Keratinocyte (primary cell): Measurements from ENCODE around the gene STK33. TPM values are rescaled to one million over a fixed set of nuclear protein-coding genes. Genes with fewer than 3 reads are reported as not detected.

Experiments
- DNase-seq: peaks from one replicate; pipeline ENCODE4 v3.0.0-alpha.2; 2011; ENCODE audit warnings: low read depth, missing footprints, low spot score
- FAIRE-seq: peaks from 2 replicates; lab custom pipeline; 2011; peaks lifted over from hg19 to GRCh38; lab: Jason Lieb, UNC
- H2AFZ ChIP-seq: 2 replicates; pipeline ENCODE4 v1.6.0; 2012; ENCODE audit warnings: low read length, control low read depth, inconsistent platforms; ENCODE audit not compliant: control insufficient read depth
- H3K27ac ChIP-seq: 2 replicates; pipeline ENCODE4 v1.5.1; 2011; ENCODE audit warnings: low read length; ENCODE audit not compliant: control insufficient read depth, insufficient read depth
- H3K27me3 ChIP-seq: 3 replicates; pipeline ENCODE4 v1.6.0; 2011; ENCODE audit warnings: low read length; ENCODE audit not compliant: control insufficient read depth, insufficient read depth; ENCODE audit errors: extremely low read depth
- H3K36me3 ChIP-seq, 2 experiments: 2 replicates in 1 of 2; 3 replicates in 1 of 2; pipeline ENCODE4 v1.5.1; 2011; ENCODE audit warnings: low read length in 2 of 2, mild to moderate bottlenecking in 1 of 2; ENCODE audit not compliant: control insufficient read depth in 2 of 2, insufficient read depth in 2 of 2; ENCODE audit errors: extremely low read depth in 1 of 2
- H3K4me1 ChIP-seq: 3 replicates; pipeline ENCODE4 v1.5.1; 2011; ENCODE audit warnings: low read length; ENCODE audit not compliant: control insufficient read depth, insufficient read depth; ENCODE audit errors: extremely low read depth
- H3K4me2 ChIP-seq: 3 replicates; pipeline ENCODE4 v1.6.0; 2011; ENCODE audit warnings: low read depth, low read length; ENCODE audit not compliant: control insufficient read depth, insufficient read depth; ENCODE audit errors: extremely low read depth
- H3K4me3 ChIP-seq, 3 experiments: fragments of 200-600 bp in 1 of 3; sonication (generic) in 1 of 3; 2 replicates in 2 of 3; 3 replicates in 1 of 3; pipeline ENCODE4 v1.5.1; 2011 to 2016; ENCODE audit warnings: low read length in 3 of 3, mild to moderate bottlenecking in 3 of 3, control low read depth in 2 of 3, inconsistent platforms in 1 of 3, low read depth in 1 of 3, mixed read lengths in 1 of 3, mixed run types in 1 of 3, moderate library complexity in 1 of 3; ENCODE audit not compliant: control insufficient read depth in 2 of 3, insufficient read depth in 2 of 3; ENCODE audit errors: extremely low read depth in 1 of 3
- H3K79me2 ChIP-seq: 2 replicates; pipeline ENCODE4 v1.6.0; 2012; ENCODE audit warnings: low read length; ENCODE audit not compliant: control insufficient read depth, insufficient read depth
- H3K9ac ChIP-seq: 3 replicates; pipeline ENCODE4 v1.6.0; 2011; ENCODE audit warnings: low read length; ENCODE audit not compliant: control insufficient read depth, insufficient read depth; ENCODE audit errors: extremely low read depth
- H3K9me1 ChIP-seq: 3 replicates; pipeline ENCODE4 v1.6.0; 2011; ENCODE audit warnings: low read length; ENCODE audit not compliant: control insufficient read depth, insufficient read depth; ENCODE audit errors: extremely low read depth
- H3K9me3 ChIP-seq: 2 replicates; pipeline ENCODE4 v1.5.1; 2012; ENCODE audit warnings: low read depth, low read length; ENCODE audit not compliant: control insufficient read depth
- H4K20me1 ChIP-seq: 3 replicates; pipeline ENCODE4 v1.6.0; 2011; ENCODE audit warnings: low read length; ENCODE audit not compliant: control insufficient read depth, insufficient read depth; ENCODE audit errors: extremely low read depth
- EZH2 ChIP-seq: IDR thresholded peaks from one replicate; pipeline ENCODE4 v1.6.1; 2012; ENCODE audit warnings: inconsistent platforms, mild to moderate bottlenecking, low read length, moderate library complexity
- dilution Hi-C: fragments of 300-500 bp; cut with MboI; formaldehyde crosslinking; loops from one replicate; pipeline ENCODE4 v1.7.0; 2020; ENCODE audit warnings: low sequenced_read_pairs; ENCODE audit not compliant: extremely low pct_ligation_motif_present
- polyA plus RNA-seq, 5 experiments: library from polyadenylated mRNA; depleted of rRNA in 3 of 5; stranded (reverse) in 3 of 5; stranded (forward) in 1 of 5; unstranded in 1 of 5; fragments of >200 nt; gene quantifications; 1 replicate in 1 of 5; 2 replicates in 3 of 5; 3 replicates in 1 of 5; pipeline versions ENCODE4 v1.2.1 to v1.2.3, GENCODE V29; 2011 to 2012; ENCODE audit warnings: missing spikeins in 2 of 5, low read depth in 1 of 5, low replicate concordance in 1 of 5
- TF ChIP-seq, protein P1 (sequence below), 3 experiments: IDR thresholded peaks in 1 of 3; conservative IDR thresholded peaks in 1 of 3; optimal IDR thresholded peaks in 1 of 3; 2 replicates in 2 of 3; 3 replicates in 1 of 3; pipeline versions ENCODE3 to v1.5.1; 2011; ENCODE audit warnings: low read length in 3 of 3, mild to moderate bottlenecking in 3 of 3, moderate library complexity in 2 of 3, control low read depth in 1 of 3, inconsistent platforms in 1 of 3; ENCODE audit not compliant: insufficient read depth in 2 of 3; ENCODE audit errors: extremely low read depth in 1 of 3

The STK33 gene
- polyA plus RNA-seq, 1 donor (not counting 4 experiments of a cell fraction or from before 2014, with no cell fraction given), result 0.05 TPM

DNA sequence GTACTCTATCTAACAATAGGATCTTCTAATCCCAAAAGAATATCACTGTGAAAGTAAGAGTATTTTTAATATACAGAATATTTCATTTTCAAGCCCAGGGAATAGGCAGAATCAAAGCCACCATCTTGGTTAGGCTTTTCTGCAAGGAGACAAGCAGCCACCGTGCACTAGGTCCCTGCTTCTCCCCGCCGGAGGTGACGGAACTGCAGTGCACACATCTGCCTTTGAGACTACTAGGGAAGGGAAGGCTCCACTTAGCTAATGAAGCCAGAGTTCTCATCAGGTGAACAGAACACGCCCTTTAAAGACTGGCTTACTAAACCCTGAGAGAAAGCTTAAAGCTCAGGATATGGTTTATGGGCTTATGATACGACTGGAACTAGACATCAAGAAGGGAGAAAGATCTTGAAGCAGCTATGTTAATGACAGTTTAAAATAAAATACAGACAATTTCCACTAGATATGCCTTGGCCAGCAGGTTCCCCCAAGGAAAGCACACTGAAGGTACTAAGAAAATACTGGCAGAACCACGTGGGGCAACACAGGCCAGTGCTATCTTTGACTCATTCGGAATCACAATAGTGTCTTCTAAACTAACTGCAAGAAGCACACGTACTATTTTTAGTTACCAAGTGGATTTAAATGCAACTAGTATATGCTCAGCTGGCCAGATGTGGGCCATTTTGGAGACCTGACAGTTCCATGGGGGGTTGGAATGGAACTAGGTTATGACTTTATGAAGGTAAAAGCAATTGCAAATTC, 203.0 kb downstream of the STK33 start:
- FAIRE-seq (no peak), DNase-seq (no peak)
- Histone ChIP-seq H3K4me3 (no peak overlapping the region), H3K36me3 (no peaks in the 10 kb centered on the region), H2AFZ (no peak overlapping the region), H3K27me3 (no peaks in the 10 kb centered on the region), H3K79me2 (no peaks in the 10 kb centered on the region), H4K20me1 (no peaks in the 10 kb centered on the region), H3K9me3 (no peaks in the 10 kb centered on the region), H3K4me1 (no peaks in the 10 kb centered on the region), H3K27ac (no peak overlapping the region), H3K4me2 (no peak overlapping the region), H3K9ac (no peak overlapping the region), H3K9me1 (no peaks in the 10 kb centered on the region)
- dilution Hi-C loops, result no loop called here
- TF ChIP-seq EZH2, result no peak
- TF ChIP-seq, protein P1, sequence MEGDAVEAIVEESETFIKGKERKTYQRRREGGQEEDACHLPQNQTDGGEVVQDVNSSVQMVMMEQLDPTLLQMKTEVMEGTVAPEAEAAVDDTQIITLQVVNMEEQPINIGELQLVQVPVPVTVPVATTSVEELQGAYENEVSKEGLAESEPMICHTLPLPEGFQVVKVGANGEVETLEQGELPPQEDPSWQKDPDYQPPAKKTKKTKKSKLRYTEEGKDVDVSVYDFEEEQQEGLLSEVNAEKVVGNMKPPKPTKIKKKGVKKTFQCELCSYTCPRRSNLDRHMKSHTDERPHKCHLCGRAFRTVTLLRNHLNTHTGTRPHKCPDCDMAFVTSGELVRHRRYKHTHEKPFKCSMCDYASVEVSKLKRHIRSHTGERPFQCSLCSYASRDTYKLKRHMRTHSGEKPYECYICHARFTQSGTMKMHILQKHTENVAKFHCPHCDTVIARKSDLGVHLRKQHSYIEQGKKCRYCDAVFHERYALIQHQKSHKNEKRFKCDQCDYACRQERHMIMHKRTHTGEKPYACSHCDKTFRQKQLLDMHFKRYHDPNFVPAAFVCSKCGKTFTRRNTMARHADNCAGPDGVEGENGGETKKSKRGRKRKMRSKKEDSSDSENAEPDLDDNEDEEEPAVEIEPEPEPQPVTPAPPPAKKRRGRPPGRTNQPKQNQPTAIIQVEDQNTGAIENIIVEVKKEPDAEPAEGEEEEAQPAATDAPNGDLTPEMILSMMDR (optimal IDR thresholded peaks at IDR 0.05 in 1 of 3, IDR thresholded peaks at IDR 0.05 in 1 of 3, conservative IDR thresholded peaks at IDR 0.05 in 1 of 3; ENCODE audit: extremely low read depth in 1 of 3, insufficient read depth in 2 of 3, low read length in 3 of 3), result no peak

DNA sequence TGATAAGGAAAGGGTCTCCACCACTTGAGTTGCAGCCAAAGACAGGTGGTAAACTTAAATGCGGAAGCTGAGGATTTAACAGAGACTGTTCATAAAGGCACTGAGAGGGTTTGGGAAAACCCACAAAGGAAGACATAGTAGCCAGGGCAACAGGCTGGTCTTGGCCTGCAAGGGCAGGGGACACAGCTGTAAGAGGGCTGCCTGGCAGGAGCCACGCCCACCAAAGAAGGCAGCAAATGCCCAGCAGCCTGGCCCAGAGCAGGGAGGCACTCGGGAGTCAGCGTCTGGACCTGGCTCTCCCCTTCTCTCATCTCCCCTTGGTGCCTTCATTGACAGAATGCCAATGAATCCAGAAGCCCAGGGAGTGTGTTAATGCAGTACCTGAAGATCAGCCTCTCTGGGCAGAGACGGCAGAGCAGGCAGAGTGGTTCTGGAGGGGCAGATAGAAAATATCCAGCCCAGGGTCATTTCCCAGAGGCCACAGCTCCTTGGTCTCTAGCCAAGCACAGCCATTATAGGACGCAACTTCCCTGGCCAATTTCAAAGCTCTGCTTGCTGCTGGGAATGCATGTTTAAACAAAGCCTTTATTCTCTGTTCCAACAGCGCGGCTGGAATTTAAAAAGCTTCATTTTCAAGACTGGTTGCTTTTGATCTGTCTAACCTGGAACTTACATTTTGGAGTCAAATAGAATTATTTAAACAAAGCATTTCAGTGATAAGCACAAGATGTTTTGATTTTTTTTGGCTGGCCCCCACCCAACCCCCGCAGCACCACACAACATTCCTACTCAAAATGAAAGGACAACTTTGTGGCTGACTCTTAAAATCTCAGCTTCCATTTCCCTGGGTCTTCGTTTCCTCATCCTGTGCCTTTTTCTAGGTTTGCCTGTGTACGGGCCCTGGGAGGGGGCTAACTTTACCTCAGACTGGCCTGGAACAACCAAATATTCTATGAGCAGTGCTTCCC, 204.7 kb downstream of the STK33 start:
- no peak for FAIRE-seq
- Histone ChIP-seq H3K36me3 (no peaks in the 10 kb centered on the region), H3K79me2 (no peaks in the 10 kb centered on the region), H4K20me1 (no peaks in the 10 kb centered on the region), H3K4me1 (no peaks in the 10 kb centered on the region), H3K4me2 (peak overlapping the region; percentile 57), H2AFZ (peak overlapping the region; percentile 54), H3K4me3 (no peak overlapping the region), H3K27me3 (no peaks in the 10 kb centered on the region), H3K27ac (no peak overlapping the region), H3K9ac (no peak overlapping the region), H3K9me3 (no peaks in the 10 kb centered on the region), H3K9me1 (no peaks in the 10 kb centered on the region)
- TF ChIP-seq, protein P1 (optimal IDR thresholded peaks at IDR 0.05 in 1 of 3, IDR thresholded peaks at IDR 0.05 in 1 of 3, conservative IDR thresholded peaks at IDR 0.05 in 1 of 3; ENCODE audit: extremely low read depth in 1 of 3, insufficient read depth in 2 of 3, low read length in 3 of 3), result no peak
- TF ChIP-seq EZH2, result no peak
- dilution Hi-C loops, result no loop called here
- DNase-seq, result no peak
